SK-N-SH (cell line): ENCODE results near the gene MMUT. TPM values are rescaled to one million over a fixed set of nuclear protein-coding genes. Genes with fewer than 3 reads are reported as not detected.

ENCODE experiments used
- CTCF ChIA-PET: fragments of 300-600, 350-600 bp; formaldehyde crosslinking; extraction: SDS; loops from one replicate; lab custom pipeline; 2021; lab: Yijun Ruan, JAX
- POLR2A ChIA-PET: fragments of 350-600 bp; sonication (Branson Sonifier 250); formaldehyde crosslinking; extraction: SDS; loops from one replicate; lab custom pipeline; 2020; ENCODE audit warnings: antibody characterized with exemption, inconsistent platforms; lab: Yijun Ruan, JAX
- DNase-seq: peaks from one replicate; pipeline ENCODE4 v3.0.0; 2012
- H2AFZ ChIP-seq: fragments of 200-600 bp; sonication (generic); 2 replicates; pipeline ENCODE4 v1.8.1; 2016; ENCODE audit warnings: antibody characterized with exemption, mild to moderate bottlenecking, low read depth
- H3F3A ChIP-seq: fragments of 200-600 bp; sonication (generic); replicated peaks from 2 replicates; pipeline ENCODE3; 2016; ENCODE audit warnings: antibody characterized with exemption, mild to moderate bottlenecking; ENCODE audit not compliant: insufficient read depth
- H3K27ac ChIP-seq, 2 experiments: fragments of 200-500 bp in 1 of 2; fragments of 200-600 bp in 1 of 2; sonication (Bioruptor generic) in 1 of 2; sonication (generic), shearing (Covaris generic) in 1 of 2; 2 replicates each; pipeline versions ENCODE4 v1.5.1 to v1.6.1; 2014 to 2016; ENCODE audit warnings: low read depth in 2 of 2, inconsistent platforms in 1 of 2, low read length in 1 of 2, mild to moderate bottlenecking in 1 of 2, mixed read lengths in 1 of 2
- H3K27me3 ChIP-seq: fragments of 200-600 bp; sonication (generic), shearing (Covaris generic); 2 replicates; pipeline ENCODE4 v1.6.1; 2016; ENCODE audit warnings: mixed run types; ENCODE audit not compliant: insufficient read depth
- H3K36me3 ChIP-seq, 2 experiments: fragments of 200-500 bp in 1 of 2; fragments of 200-600 bp in 1 of 2; sonication (Bioruptor generic) in 1 of 2; sonication (generic) in 1 of 2; replicated peaks in 1 of 2; 2 replicates each; pipeline versions ENCODE3 to v1.5.1; 2014 to 2016; ENCODE audit warnings: low read length in 1 of 2, mild to moderate bottlenecking in 1 of 2; ENCODE audit not compliant: insufficient read depth in 2 of 2, control insufficient read depth in 1 of 2
- H3K4me1 ChIP-seq, 2 experiments: fragments of 200-500 bp in 1 of 2; fragments of 200-600 bp in 1 of 2; sonication (Bioruptor generic) in 1 of 2; sonication (generic), shearing (Covaris generic) in 1 of 2; 2 replicates each; pipeline versions ENCODE4 v1.5.1 to v1.6.1; 2014 to 2016; ENCODE audit warnings: low read depth in 1 of 2, low read length in 1 of 2, mixed run types in 1 of 2; ENCODE audit not compliant: insufficient read depth in 2 of 2, control insufficient read depth in 1 of 2
- H3K4me2 ChIP-seq: fragments of 200-600 bp; sonication (generic), shearing (Covaris generic); 2 replicates; pipeline ENCODE4 v1.6.1; 2017; ENCODE audit warnings: mixed run types
- H3K4me3 ChIP-seq, 2 experiments: fragments of 200-500 bp in 1 of 2; fragments of 200-600 bp in 1 of 2; sonication (Bioruptor generic) in 1 of 2; sonication (generic), shearing (Covaris generic) in 1 of 2; 2 replicates each; pipeline versions ENCODE4 v1.5.1 to v1.8.1; 2014 to 2016; ENCODE audit warnings: low read depth in 2 of 2, inconsistent platforms in 1 of 2, low read length in 1 of 2, mild to moderate bottlenecking in 1 of 2, mixed read lengths in 1 of 2, moderate library complexity in 1 of 2
- H3K79me2 ChIP-seq: fragments of 200-600 bp; sonication (generic); 2 replicates; pipeline ENCODE4 v1.8.1; 2017; ENCODE audit warnings: mild to moderate bottlenecking; ENCODE audit not compliant: insufficient read depth
- H3K9ac ChIP-seq: fragments of 200-600 bp; sonication (generic); 2 replicates; pipeline ENCODE4 v1.6.1; 2017; ENCODE audit warnings: mixed run types
- H3K9me2 ChIP-seq: fragments of 200-600 bp; sonication (generic); 2 replicates; pipeline ENCODE4 v1.6.1; 2017; ENCODE audit warnings: mixed run types
- H3K9me3 ChIP-seq: fragments of 200-600 bp; sonication (generic); 2 replicates; pipeline ENCODE4 v1.6.1; 2017; ENCODE audit warnings: mixed run types, mild to moderate bottlenecking, moderate library complexity
- H4K20me1 ChIP-seq: fragments of 200-600 bp; sonication (generic); 2 replicates; pipeline ENCODE4 v1.6.1; 2017; ENCODE audit warnings: mild to moderate bottlenecking, mixed run types; ENCODE audit not compliant: insufficient read depth
- ELF1 ChIP-seq: IDR thresholded peaks from 2 replicates; pipeline ENCODE4 v1.4.0; 2012
- EZH2phosphoT487 ChIP-seq: fragments of 200-600 bp; sonication (generic); IDR thresholded peaks from 2 replicates; pipeline ENCODE4 v1.6.1; 2017; ENCODE audit warnings: low read depth, mixed run types, mild to moderate bottlenecking, antibody characterized with exemption, moderate library complexity, borderline replicate concordance
- GATA2 ChIP-seq: sonication (generic); formaldehyde crosslinking; IDR thresholded peaks from 2 replicates; pipeline ENCODE4 v1.5.0; 2020; ENCODE audit warnings: mild to moderate bottlenecking, missing genetic modification reagents
- JUND ChIP-seq: IDR thresholded peaks from 2 replicates; pipeline ENCODE4 v1.4.0; 2012
- MXI1 ChIP-seq: IDR thresholded peaks from 2 replicates; pipeline ENCODE4 v1.6.1; 2012; ENCODE audit warnings: mild to moderate bottlenecking, low read depth, low read length, improper control_type of control experiment
- NFIC ChIP-seq: IDR thresholded peaks from 2 replicates; pipeline ENCODE4 v1.4.0; 2012; ENCODE audit warnings: borderline replicate concordance
- POLR2AphosphoS5 ChIP-seq: IDR thresholded peaks from 2 replicates; pipeline ENCODE4 v1.6.1; 2012; ENCODE audit warnings: low read depth, low read length
- RAD21 ChIP-seq: IDR thresholded peaks from 2 replicates; pipeline ENCODE4 v1.6.1; 2012; ENCODE audit warnings: mild to moderate bottlenecking, low read length
- RFX5 ChIP-seq: IDR thresholded peaks from 2 replicates; pipeline ENCODE4 v1.6.1; 2012; ENCODE audit warnings: mild to moderate bottlenecking, improper control_type of control experiment, low read length
- SIN3A ChIP-seq: IDR thresholded peaks from 2 replicates; pipeline ENCODE4 v1.6.1; 2012; ENCODE audit warnings: low read depth, mild to moderate bottlenecking, low read length, moderate library complexity, borderline replicate concordance
- SMC3 ChIP-seq: IDR thresholded peaks from 2 replicates; pipeline ENCODE4 v1.6.1; 2012; ENCODE audit warnings: low read depth, low read length, improper control_type of control experiment
- TAF1 ChIP-seq: IDR thresholded peaks from 2 replicates; pipeline ENCODE4 v1.6.1; 2012; ENCODE audit warnings: low read depth, mild to moderate bottlenecking, low read length, moderate library complexity, borderline replicate concordance
- TCF12 ChIP-seq: IDR thresholded peaks from 2 replicates; pipeline ENCODE4 v1.4.0; 2012
- WGBS: methylation state at CpG from one replicate; pipeline ENCODE4 v1.1.6; 2017; ENCODE audit warnings: low lambda C conversion rate; 5-methylcytosine and 5-hydroxymethylcytosine counted together
- polyA plus RNA-seq, 3 experiments: library from polyadenylated mRNA; depleted of rRNA; stranded (reverse); fragments of >200 nt; gene quantifications; 2 replicates each; pipeline ENCODE4 v1.2.3, GENCODE V29; 2012
- TF ChIP-seq, protein P1 (sequence below): fragments of 150-350 bp; IDR thresholded peaks from 2 replicates; pipeline ENCODE4 v1.6.1; 2017; ENCODE audit warnings: antibody characterized with exemption, low read length, low read depth, borderline replicate concordance
- TF ChIP-seq, protein P2 (sequence below): IDR thresholded peaks from 2 replicates; pipeline ENCODE4 v1.6.1; 2012; ENCODE audit warnings: mild to moderate bottlenecking, low read depth, low read length, moderate library complexity
- TF ChIP-seq, protein P3 (sequence below): IDR thresholded peaks from 2 replicates; pipeline ENCODE4 v1.4.0; 2012; ENCODE audit warnings: low read depth, borderline replicate concordance

The MMUT gene
- polyA plus RNA-seq, 1 of the 3 experiments (the other 2 are of a cell fraction): 6.7 TPM

DNA sequence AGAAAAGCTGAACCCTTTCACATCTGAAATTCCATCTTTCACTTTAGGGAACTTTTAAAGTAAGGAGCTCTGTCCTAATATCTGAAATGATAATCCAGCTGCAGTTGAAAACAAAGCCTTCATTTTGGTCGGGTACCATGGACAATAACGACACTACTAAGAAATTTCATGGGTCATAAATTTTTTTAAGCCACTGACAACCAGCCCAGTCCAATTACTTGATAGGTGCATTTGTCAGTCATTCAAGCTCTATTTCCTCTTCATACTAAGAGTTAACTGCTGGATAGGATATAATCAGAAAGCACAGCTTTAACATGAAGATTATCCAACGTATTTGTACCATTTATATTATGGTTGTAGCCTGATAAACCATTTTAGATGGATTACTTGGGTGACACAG lies 52.5 kb downstream of the MMUT start:
- ChIA-PET POLR2A (no interaction called here), CTCF (interaction anchor here (0.6 to 2.0 kb wide), 29 partner anchors 8 to 1996 kb away, joined by 3 to 16 read pairs (median 3); no protein-coding TSS in a partner anchor)
- no peak for DNase-seq
- WGBS: 22% methylated on average over 3 of the region's 3 CpGs
- Histone ChIP-seq H3K9me3 (no peaks in the 10 kb centered on the region), H3K9me2 (no peaks in the 10 kb centered on the region), H3K36me3 (no peaks in the 10 kb centered on the region), H3K27ac (no peak overlapping the region), H3K4me2 (peak overlapping the region; percentile 11; the same call in 1 of the 2 replicates), H3F3A (no peaks in the 10 kb centered on the region), H2AFZ (no peak overlapping the region; the same call in 1 of the 2 replicates), H3K4me3 (no peak overlapping the region), H3K4me1 (no peaks in the 10 kb centered on the region; a peak in 1 of 4 replicates), H4K20me1 (no peaks in the 10 kb centered on the region), H3K9ac (no peak overlapping the region), H3K27me3 (no peaks in the 10 kb centered on the region), H3K79me2 (no peaks in the 10 kb centered on the region)
- TF ChIP-seq EZH2phosphoT487 (no peak), ELF1 (no peak), RAD21 (no peak), GATA2 (no peak), TCF12 (no peak), SIN3A (no peak), SMC3 (no peak), RFX5 (no peak), TAF1 (no peak), JUND (no peak), POLR2AphosphoS5 (no peak), MXI1 (no peak), NFIC (no peak)
- TF ChIP-seq, protein P1, sequence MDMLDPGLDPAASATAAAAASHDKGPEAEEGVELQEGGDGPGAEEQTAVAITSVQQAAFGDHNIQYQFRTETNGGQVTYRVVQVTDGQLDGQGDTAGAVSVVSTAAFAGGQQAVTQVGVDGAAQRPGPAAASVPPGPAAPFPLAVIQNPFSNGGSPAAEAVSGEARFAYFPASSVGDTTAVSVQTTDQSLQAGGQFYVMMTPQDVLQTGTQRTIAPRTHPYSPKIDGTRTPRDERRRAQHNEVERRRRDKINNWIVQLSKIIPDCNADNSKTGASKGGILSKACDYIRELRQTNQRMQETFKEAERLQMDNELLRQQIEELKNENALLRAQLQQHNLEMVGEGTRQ: no peak
- TF ChIP-seq, protein P2, sequence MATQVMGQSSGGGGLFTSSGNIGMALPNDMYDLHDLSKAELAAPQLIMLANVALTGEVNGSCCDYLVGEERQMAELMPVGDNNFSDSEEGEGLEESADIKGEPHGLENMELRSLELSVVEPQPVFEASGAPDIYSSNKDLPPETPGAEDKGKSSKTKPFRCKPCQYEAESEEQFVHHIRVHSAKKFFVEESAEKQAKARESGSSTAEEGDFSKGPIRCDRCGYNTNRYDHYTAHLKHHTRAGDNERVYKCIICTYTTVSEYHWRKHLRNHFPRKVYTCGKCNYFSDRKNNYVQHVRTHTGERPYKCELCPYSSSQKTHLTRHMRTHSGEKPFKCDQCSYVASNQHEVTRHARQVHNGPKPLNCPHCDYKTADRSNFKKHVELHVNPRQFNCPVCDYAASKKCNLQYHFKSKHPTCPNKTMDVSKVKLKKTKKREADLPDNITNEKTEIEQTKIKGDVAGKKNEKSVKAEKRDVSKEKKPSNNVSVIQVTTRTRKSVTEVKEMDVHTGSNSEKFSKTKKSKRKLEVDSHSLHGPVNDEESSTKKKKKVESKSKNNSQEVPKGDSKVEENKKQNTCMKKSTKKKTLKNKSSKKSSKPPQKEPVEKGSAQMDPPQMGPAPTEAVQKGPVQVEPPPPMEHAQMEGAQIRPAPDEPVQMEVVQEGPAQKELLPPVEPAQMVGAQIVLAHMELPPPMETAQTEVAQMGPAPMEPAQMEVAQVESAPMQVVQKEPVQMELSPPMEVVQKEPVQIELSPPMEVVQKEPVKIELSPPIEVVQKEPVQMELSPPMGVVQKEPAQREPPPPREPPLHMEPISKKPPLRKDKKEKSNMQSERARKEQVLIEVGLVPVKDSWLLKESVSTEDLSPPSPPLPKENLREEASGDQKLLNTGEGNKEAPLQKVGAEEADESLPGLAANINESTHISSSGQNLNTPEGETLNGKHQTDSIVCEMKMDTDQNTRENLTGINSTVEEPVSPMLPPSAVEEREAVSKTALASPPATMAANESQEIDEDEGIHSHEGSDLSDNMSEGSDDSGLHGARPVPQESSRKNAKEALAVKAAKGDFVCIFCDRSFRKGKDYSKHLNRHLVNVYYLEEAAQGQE: no peak
- TF ChIP-seq, protein P3, sequence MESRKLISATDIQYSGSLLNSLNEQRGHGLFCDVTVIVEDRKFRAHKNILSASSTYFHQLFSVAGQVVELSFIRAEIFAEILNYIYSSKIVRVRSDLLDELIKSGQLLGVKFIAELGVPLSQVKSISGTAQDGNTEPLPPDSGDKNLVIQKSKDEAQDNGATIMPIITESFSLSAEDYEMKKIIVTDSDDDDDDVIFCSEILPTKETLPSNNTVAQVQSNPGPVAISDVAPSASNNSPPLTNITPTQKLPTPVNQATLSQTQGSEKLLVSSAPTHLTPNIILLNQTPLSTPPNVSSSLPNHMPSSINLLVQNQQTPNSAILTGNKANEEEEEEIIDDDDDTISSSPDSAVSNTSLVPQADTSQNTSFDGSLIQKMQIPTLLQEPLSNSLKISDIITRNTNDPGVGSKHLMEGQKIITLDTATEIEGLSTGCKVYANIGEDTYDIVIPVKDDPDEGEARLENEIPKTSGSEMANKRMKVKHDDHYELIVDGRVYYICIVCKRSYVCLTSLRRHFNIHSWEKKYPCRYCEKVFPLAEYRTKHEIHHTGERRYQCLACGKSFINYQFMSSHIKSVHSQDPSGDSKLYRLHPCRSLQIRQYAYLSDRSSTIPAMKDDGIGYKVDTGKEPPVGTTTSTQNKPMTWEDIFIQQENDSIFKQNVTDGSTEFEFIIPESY: no peak
